HG03025 (cell line): ENCODE measurements around the gene CCDC198.
A peak's percentile ranks its signal among the peaks of the same experiment; 100 is the strongest.

ENCODE experiments used
- ATAC-seq: cut with Tn5 transposase; IDR thresholded peaks from one replicate; pipeline ENCODE4 v1.9.1; 2021; ENCODE audit warnings: mild to moderate bottlenecking, moderate library complexity; ENCODE audit not compliant: unreplicated experiment, low FRiP score

The CCDC198 gene

DNA sequence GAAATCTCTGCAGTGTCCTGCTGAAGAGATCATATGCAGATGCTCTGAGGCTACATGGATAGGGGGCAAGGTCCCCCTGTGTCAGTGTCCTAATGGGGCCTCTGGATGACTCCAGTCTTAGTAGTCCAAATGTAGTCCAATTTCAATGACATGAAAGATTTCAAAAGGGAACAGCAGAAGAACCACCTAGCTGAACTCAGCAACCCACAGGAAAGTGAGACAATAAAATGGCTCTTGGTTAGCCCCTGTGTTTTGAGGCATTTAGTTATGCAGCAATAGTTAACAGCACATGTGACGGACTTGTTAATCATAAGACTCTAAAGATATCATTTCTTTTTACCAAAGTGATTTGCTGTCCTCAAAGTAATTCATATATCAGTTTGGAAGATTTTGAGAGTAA lies 22.7 kb downstream of the CCDC198 start:
- no peak for ATAC-seq

- ATAC-seq: peak; percentile 58
Observed at GRCh38 chr14:57464008-57464730, 29.5 kb downstream of the CCDC198 start.

DNA sequence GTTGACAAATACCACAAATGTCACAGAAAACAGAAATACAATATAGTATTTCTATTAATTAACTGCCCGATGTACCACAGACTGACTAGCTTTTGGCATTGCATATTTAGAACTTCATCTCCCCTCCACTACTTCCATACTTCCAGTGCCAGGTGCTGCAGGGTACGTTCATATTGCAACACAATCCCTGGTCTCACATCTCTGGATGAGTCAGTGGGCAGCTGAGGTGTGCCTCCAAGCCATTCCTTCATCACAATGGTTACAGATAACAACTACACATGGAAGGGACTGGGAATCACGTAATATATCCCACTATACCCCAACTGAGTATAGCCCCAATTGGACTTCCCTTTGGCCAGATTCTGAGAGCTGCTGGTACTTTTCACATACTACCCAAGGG lies 31.1 kb downstream of the CCDC198 start:
- no peak for ATAC-seq

- no peak for ATAC-seq
Observed at GRCh38 chr14:57461777-57462320, 31.8 kb downstream of the CCDC198 start.

GRCh38 chr14:57435923-57436322 lies 57.7 kb downstream of the CCDC198 start:
- ATAC-seq: no peak

DNA sequence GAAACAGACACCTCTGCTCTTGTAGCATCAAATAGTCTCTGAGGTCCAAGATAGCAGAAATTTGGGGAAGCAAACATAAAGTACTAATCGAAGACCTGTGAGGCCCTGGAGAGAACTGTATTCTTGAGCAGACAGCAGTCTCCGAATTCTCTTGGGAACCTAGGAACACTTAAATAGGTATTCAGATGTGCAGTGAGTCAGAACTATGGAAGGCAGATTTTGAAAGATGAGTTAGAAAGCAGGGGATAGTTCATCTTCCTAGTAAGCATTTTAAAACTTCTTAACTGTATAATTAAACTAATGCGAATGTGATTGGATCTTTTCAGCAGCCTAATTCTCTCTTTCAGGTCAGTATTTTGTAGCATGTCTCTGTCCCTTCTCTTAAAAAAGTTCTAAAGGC lies 72.7 kb downstream of the CCDC198 start:
- no peak for ATAC-seq

DNA sequence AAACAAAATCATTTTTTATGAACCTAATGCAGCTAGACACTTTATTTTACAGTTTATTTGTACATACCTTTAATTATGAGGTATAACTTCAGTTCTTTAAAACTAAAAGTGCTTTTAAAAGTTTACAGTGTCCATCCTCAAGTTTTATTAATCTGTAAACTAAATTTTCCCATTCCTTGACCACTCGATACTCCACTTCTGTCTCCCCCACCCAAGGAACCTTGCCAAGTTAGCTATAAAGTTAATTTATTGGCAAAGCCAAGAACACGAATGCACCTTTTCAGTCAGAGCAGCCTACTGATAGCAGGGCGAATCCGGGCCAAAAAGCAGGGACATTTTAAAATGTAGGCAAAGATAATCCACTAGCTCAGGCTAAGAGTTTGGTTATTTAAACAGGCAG lies 73.6 kb downstream of the CCDC198 start:
- ATAC-seq: no peak
